ENCODE measurements around the gene VPS25.
A peak's percentile ranks its signal among the peaks of the same experiment; 100 is the strongest.
"Not testable (repeated sequence)": the region's sequence is repeated elsewhere in the genome, so short reads cannot be mapped to it uniquely, and the experiment has no call there.

Gene VPS25

GRCh38 chr17:42759982-42760651, 13.1 kb upstream of the VPS25 start:
- no peak for TF ChIP-seq CTCF (IDR thresholded peaks at IDR 0.05; ENCODE audit: borderline replicate concordance, control extremely low read depth, extremely low read depth, insufficient read depth, missing control alignments)
- in situ Hi-C loops (cut with MboI; ENCODE audit: low sequenced_read_pairs, unreplicated experiment), result no loop called here
- DNase-seq (ENCODE audit: low spot score), result peak; percentile 52

- peak; percentile 66 for DNase-seq (ENCODE audit: low spot score)
- TF ChIP-seq CTCF (IDR thresholded peaks at IDR 0.05; ENCODE audit: borderline replicate concordance, control extremely low read depth, extremely low read depth, insufficient read depth, missing control alignments), result no peak
- in situ Hi-C loops (cut with MboI; ENCODE audit: low sequenced_read_pairs, unreplicated experiment), result no loop called here
These were observed 12.3 kb upstream of the VPS25 start, which contains the start of gene RAMP2 for GRCh38 chr17:42760652-42761581. TSS of gene RAMP2 (plus strand) at chr17:42761227. CDS start at chr17:42761262, 35 bp downstream.

GRCh38 chr17:42761638-42762037, 11.6 kb upstream of the VPS25 start:
- no peak for DNase-seq (ENCODE audit: low spot score)
- in situ Hi-C loops (cut with MboI; ENCODE audit: low sequenced_read_pairs, unreplicated experiment), result no loop called here
- no peak for TF ChIP-seq CTCF (IDR thresholded peaks at IDR 0.05; ENCODE audit: borderline replicate concordance, control extremely low read depth, extremely low read depth, insufficient read depth, missing control alignments)

GRCh38 chr17:42766124-42766523, 7.1 kb upstream of the VPS25 start:
- TF ChIP-seq CTCF (IDR thresholded peaks at IDR 0.05; ENCODE audit: borderline replicate concordance, control extremely low read depth, extremely low read depth, insufficient read depth, missing control alignments), result no peak
- no peak for DNase-seq (ENCODE audit: low spot score)
- in situ Hi-C loops (cut with MboI; ENCODE audit: low sequenced_read_pairs, unreplicated experiment), result no loop called here

- no peak for DNase-seq (ENCODE audit: low spot score)
- in situ Hi-C loops (cut with MboI; ENCODE audit: low sequenced_read_pairs, unreplicated experiment), result no loop called here
- TF ChIP-seq CTCF (IDR thresholded peaks at IDR 0.05; ENCODE audit: borderline replicate concordance, control extremely low read depth, extremely low read depth, insufficient read depth, missing control alignments), result no peak
These were observed 5.7 kb upstream of the VPS25 start for GRCh38 chr17:42767512-42767911.

- in situ Hi-C loops (cut with MboI; ENCODE audit: low sequenced_read_pairs, unreplicated experiment); DNase-seq (ENCODE audit: low spot score): not testable (repeated sequence)
These were observed 5.2 kb upstream of the VPS25 start for GRCh38 chr17:42768006-42768405.

- in situ Hi-C loops (cut with MboI; ENCODE audit: low sequenced_read_pairs, unreplicated experiment); DNase-seq (ENCODE audit: low spot score): not testable (repeated sequence)
These were observed 3.3 kb upstream of the VPS25 start for GRCh38 chr17:42769964-42770363.
